Measurements from ENCODE around the gene MAN1A1.

GRCh38 chr6:119299694-119300093, 49.9 kb downstream of the MAN1A1 start:
- TF ChIP-seq CTCF (IDR thresholded peaks at IDR 0.05) (no peak), FOSB (CRISPR knock-in tag; IDR thresholded peaks at IDR 0.05) (no peak), CHD2 (IDR thresholded peaks at IDR 0.05; ENCODE audit: low read length, partially characterized antibody) (no peak), POLR2A (IDR thresholded peaks at IDR 0.05; ENCODE audit: low read length) (no peak), RAD21 (conservative IDR thresholded peaks at IDR 0.05 in 1 of 2, IDR thresholded peaks at IDR 0.05 in 1 of 2) (no peak), JUNB (IDR thresholded peaks at IDR 0.05) (no peak), POLR2AphosphoS2 (conservative IDR thresholded peaks at IDR 0.05; ENCODE audit: low read length) (no peak), ZFP36 (IDR thresholded peaks at IDR 0.05; ENCODE audit: borderline replicate concordance, partially characterized antibody) (no peak), CBX2 (IDR thresholded peaks at IDR 0.05; ENCODE audit: borderline replicate concordance, low read depth) (no peak), MYC (IDR thresholded peaks at IDR 0.05; ENCODE audit: borderline replicate concordance, low read length) (no peak), SMC3 (IDR thresholded peaks at IDR 0.05) (no peak)
